GM12878 (cell line): ENCODE data around the gene REPS2. TPM values are rescaled to one million over a fixed set of nuclear protein-coding genes. Genes with fewer than 3 reads are reported as not detected.

Source experiments
- ATAC-seq: fragments of 200-7000 bp; cut with Tn5 transposase; 3 replicates; pipeline ENCODE4 v1.9.1; 2020; ENCODE audit warnings: mild to moderate bottlenecking, moderate library complexity
- BruUV-seq: library from RNA; stranded (reverse); fragments of 400-500 nt; replicated peaks from 2 replicates; lab custom pipeline; 2021; lab: Mats Ljungman, UMichigan
- CTCF ChIA-PET: fragments of 300-600 bp; sonication (Branson Sonifier 250); formaldehyde crosslinking; extraction: SDS; loops from one replicate; lab custom pipeline; 2021; ENCODE audit warnings: inconsistent platforms; lab: Yijun Ruan, JAX
- POLR2A ChIA-PET: fragments of 350-600 bp; formaldehyde crosslinking; extraction: SDS; loops from one replicate; lab custom pipeline; 2021; ENCODE audit warnings: inconsistent platforms; lab: Charles Lee
- RAD21 ChIA-PET: fragments of 300-600 bp; sonication (Branson Sonifier 250); formaldehyde crosslinking; loops from one replicate; lab custom pipeline; 2023; ENCODE audit warnings: antibody characterized with exemption; ENCODE audit not compliant: unreplicated experiment; lab: Charles Lee
- SMC1A ChIA-PET: fragments of 300-600 bp; sonication (Branson Sonifier 250); formaldehyde crosslinking; loops from one replicate; lab custom pipeline; 2023; ENCODE audit not compliant: unreplicated experiment, uncharacterized antibody; lab: Charles Lee
- DNase-seq: peaks from one replicate; pipeline ENCODE4 v3.0.0-alpha.2; 2011; ENCODE audit warnings: low read depth, low spot score
- FAIRE-seq: peaks from 3 replicates; lab custom pipeline; 2011; peaks lifted over from hg19 to GRCh38; lab: Jason Lieb, UNC
- H2AFZ ChIP-seq: 2 replicates; pipeline ENCODE4 v1.6.0; 2011; ENCODE audit warnings: low read depth, low read length, control low read depth; ENCODE audit not compliant: control insufficient read depth
- H3K27ac ChIP-seq: 2 replicates; pipeline ENCODE4 v1.5.1; 2011; ENCODE audit warnings: control low read depth; ENCODE audit not compliant: control insufficient read depth, insufficient read depth
- H3K27me3 ChIP-seq, 2 experiments: replicated peaks in 1 of 2; 2 replicates each; pipeline versions ENCODE4 v1.6.0 to v1.6.1; 2011; ENCODE audit warnings: low read length in 1 of 2; ENCODE audit not compliant: control insufficient read depth in 2 of 2, insufficient read depth in 2 of 2
- H3K36me3 ChIP-seq, 2 experiments: 2 replicates each; pipeline ENCODE4 v1.5.1; 2011; ENCODE audit warnings: low read length in 1 of 2; ENCODE audit not compliant: control insufficient read depth in 2 of 2, insufficient read depth in 2 of 2
- H3K4me1 ChIP-seq: 2 replicates; pipeline ENCODE4 v1.6.1; 2011; ENCODE audit warnings: mild to moderate bottlenecking, low read length, moderate library complexity, mixed read lengths; ENCODE audit not compliant: control insufficient read depth, insufficient read depth
- H3K4me2 ChIP-seq: 2 replicates; pipeline ENCODE4 v1.6.0; 2011; ENCODE audit warnings: control low read depth; ENCODE audit not compliant: control insufficient read depth, insufficient read depth
- H3K4me3 ChIP-seq: fragments of 200-600 bp; sonication (generic); 2 replicates; pipeline ENCODE4 v1.5.1; 2016
- H3K79me2 ChIP-seq: 2 replicates; pipeline ENCODE4 v1.6.0; 2011; ENCODE audit warnings: low read length; ENCODE audit not compliant: control insufficient read depth, insufficient read depth
- H3K9ac ChIP-seq: 2 replicates; pipeline ENCODE4 v1.8.0; 2011; ENCODE audit warnings: low read length, control low read depth, mixed read lengths; ENCODE audit not compliant: control insufficient read depth, insufficient read depth
- H3K9me3 ChIP-seq: replicated peaks from 3 replicates; pipeline ENCODE4 v1.5.1; 2011; ENCODE audit warnings: mild to moderate bottlenecking, low read length; ENCODE audit not compliant: control insufficient read depth, insufficient read depth
- H4K20me1 ChIP-seq: 2 replicates; pipeline ENCODE4 v1.6.0; 2011; ENCODE audit not compliant: control insufficient read depth, insufficient read depth
- BRCA1 ChIP-seq: IDR thresholded peaks from 2 replicates; pipeline ENCODE4 v1.6.1; 2011; ENCODE audit warnings: low read depth, low read length, improper control_type of control experiment
- CBX3 ChIP-seq: fragments of 200-600 bp; sonication (generic); IDR thresholded peaks from 2 replicates; pipeline ENCODE4 v1.6.1; 2016; ENCODE audit warnings: low read depth, borderline replicate concordance
- CHD2 ChIP-seq: IDR thresholded peaks from 2 replicates; pipeline ENCODE4 v1.6.1; 2011; ENCODE audit warnings: low read depth, low read length, improper control_type of control experiment, borderline replicate concordance
- CREB1 ChIP-seq: IDR thresholded peaks from 2 replicates; pipeline ENCODE4 v1.6.1; 2012; ENCODE audit warnings: low read depth, mild to moderate bottlenecking, inconsistent platforms
- ESRRA ChIP-seq: IDR thresholded peaks from 2 replicates; pipeline ENCODE4 v1.6.1; 2012; ENCODE audit warnings: mild to moderate bottlenecking, low read length, improper control_type of control experiment
- ETV6 ChIP-seq, 2 experiments: fragments of 450-650 bp in 1 of 2; IDR thresholded peaks in 1 of 2; conservative IDR thresholded peaks in 1 of 2; 2 replicates each; pipeline ENCODE4 v1.6.1; 2014; ENCODE audit warnings: antibody characterized with exemption in 1 of 2, borderline replicate concordance in 1 of 2, low read depth in 1 of 2, mild to moderate bottlenecking in 1 of 2, moderate library complexity in 1 of 2
- FOS ChIP-seq: IDR thresholded peaks from 3 replicates; pipeline ENCODE4 v1.6.1; 2011; ENCODE audit warnings: borderline replicate concordance; ENCODE audit not compliant: insufficient read length; ENCODE audit errors: extremely low read depth
- HCFC1 ChIP-seq: fragments of 150-350 bp; IDR thresholded peaks from 2 replicates; pipeline ENCODE4 v1.6.1; 2014; ENCODE audit warnings: low read length
- IRF4 ChIP-seq: IDR thresholded peaks from 2 replicates; pipeline ENCODE4 v1.6.1; 2011; ENCODE audit warnings: low read depth, low read length
- JUNB ChIP-seq: IDR thresholded peaks from 2 replicates; pipeline ENCODE4 v1.6.1; 2016; ENCODE audit warnings: antibody characterized with exemption, mild to moderate bottlenecking
- NFXL1 ChIP-seq: fragments of 450-650 bp; IDR thresholded peaks from 2 replicates; pipeline ENCODE4 v1.6.1; 2017; ENCODE audit warnings: antibody characterized with exemption, mild to moderate bottlenecking, borderline replicate concordance
- NKRF ChIP-seq: fragments of 450-650 bp; conservative IDR thresholded peaks from 2 replicates; pipeline ENCODE4 v1.6.1; 2017; ENCODE audit warnings: mild to moderate bottlenecking, moderate library complexity
- NR2F1 ChIP-seq: fragments of 450-650 bp; conservative IDR thresholded peaks from 2 replicates; pipeline ENCODE4 v1.6.1; 2017; ENCODE audit warnings: mild to moderate bottlenecking
- RUNX3 ChIP-seq: IDR thresholded peaks from 2 replicates; pipeline ENCODE4 v1.6.1; 2012; ENCODE audit warnings: low read length, inconsistent platforms
- SP1 ChIP-seq: IDR thresholded peaks from one replicate; pipeline ENCODE4 v1.6.1; 2011; ENCODE audit warnings: low read depth, low read length
- SRF ChIP-seq, 2 experiments: IDR thresholded peaks; 2 replicates each; pipeline ENCODE4 v1.6.1; 2011; ENCODE audit warnings: low read depth in 2 of 2, low read length in 2 of 2, mild to moderate bottlenecking in 1 of 2, moderate library complexity in 1 of 2
- STAT1 ChIP-seq: fragments of 450-650 bp; conservative IDR thresholded peaks from 2 replicates; pipeline ENCODE4 v1.6.1; 2014; ENCODE audit warnings: antibody characterized with exemption, mild to moderate bottlenecking
- SUZ12 ChIP-seq: fragments of 200-600 bp; sonication (generic); IDR thresholded peaks from one replicate; pipeline ENCODE4 v1.6.1; 2018; ENCODE audit warnings: antibody characterized with exemption, mild to moderate bottlenecking; ENCODE audit not compliant: unreplicated experiment
- TCF12 ChIP-seq: IDR thresholded peaks from 2 replicates; pipeline ENCODE4 v1.6.1; 2011; ENCODE audit warnings: low read depth, mild to moderate bottlenecking, low read length
- ZZZ3 ChIP-seq: IDR thresholded peaks from 2 replicates; pipeline ENCODE4 v1.6.1; 2011; ENCODE audit warnings: low read depth; ENCODE audit not compliant: control insufficient read depth, insufficient read length
- in situ Hi-C: fragments of 300-500 bp; cut with MboI; formaldehyde crosslinking; loops from 9 replicates; pipeline ENCODE4 v1.14.3; 2018; ENCODE audit warnings: mixed read lengths
- intact Hi-C: fragments of 100-400 bp; cut with micrococcal nuclease; formaldehyde crosslinking; loops from one replicate; pipeline ENCODE4 v1.14.2; 2022; ENCODE audit not compliant: unreplicated experiment
- polyA plus RNA-seq, 11 experiments: library from polyadenylated mRNA; depleted of rRNA in 4 of 11; unstranded in 6 of 11; stranded (reverse) in 5 of 11; fragments of >200 nt; fragmentation: Nextera tagmentation in 4 of 11; fragmentation: Illumina TruSeq in 1 of 11; extraction: Ambion mirVana in 4 of 11; extraction: Trizol in 1 of 11; gene quantifications; 1 replicate in 1 of 11; 2 replicates in 10 of 11; pipeline versions ENCODE4 v1.2.1 to v1.2.3, GENCODE V29; 2011 to 2016; ENCODE audit warnings: inconsistent platforms in 2 of 11, missing spikeins in 2 of 11, low read depth in 1 of 11
- total RNA-seq, 4 experiments: library from RNA; depleted of rRNA in 3 of 4; stranded (reverse); fragments of >200 nt in 3 of 4; fragmentation: Illumina TruSeq in 1 of 4; extraction: Trizol in 1 of 4; gene quantifications; 2 replicates each; pipeline versions ENCODE4 v1.2.1 to v1.2.3, GENCODE V29; 2013 to 2021

The REPS2 gene
- total and polyA plus RNA-seq, 10 of the 15 experiments (the other 5 are each of a cell fraction or from before 2014, with no cell fraction given): 2.1 to 6.8 (median 3.9) TPM

- Histone ChIP-seq H3K9ac (no peak overlapping the region), H2AFZ (no peak overlapping the region), H3K79me2 (no peaks in the 10 kb centered on the region), H3K9me3 (no peaks in the 10 kb centered on the region), H3K36me3 (no peaks in the 10 kb centered on the region), H3K4me1 (no peaks in the 10 kb centered on the region), H3K4me3 (no peak overlapping the region), H3K27me3 (peaks cover 0 to 2% of the 10 kb centered on the region in 2 experiments; a peak in 1 of 4 replicates), H4K20me1 (no peaks in the 10 kb centered on the region), H3K27ac (no peak overlapping the region), H3K4me2 (no peak overlapping the region)
- BruUV-seq: no TSS peak
- TF ChIP-seq IRF4: no peak
- TF ChIP-seq NFXL1: no peak
- TF ChIP-seq STAT1: no peak
- TF ChIP-seq RUNX3: no peak
- TF ChIP-seq ESRRA: no peak
- no peak for TF ChIP-seq ETV6 (conservative IDR thresholded peaks at IDR 0.05 in 1 of 2, IDR thresholded peaks at IDR 0.05 in 1 of 2; ENCODE audit: borderline replicate concordance in 1 of 2, low read depth in 1 of 2)
- no peak for TF ChIP-seq SUZ12
- no peak for TF ChIP-seq CREB1
- no peak for TF ChIP-seq CHD2
- no peak for TF ChIP-seq ZZZ3
- no peak for TF ChIP-seq NKRF
- TF ChIP-seq TCF12: no peak
- no peak for TF ChIP-seq JUNB
- TF ChIP-seq HCFC1: no peak
- no peak for TF ChIP-seq SRF (IDR thresholded peaks at IDR 0.05; ENCODE audit: low read depth in 2 of 2, low read length in 2 of 2)
- no peak for TF ChIP-seq FOS
- TF ChIP-seq SP1: no peak
- no peak for TF ChIP-seq NR2F1
- TF ChIP-seq CBX3: no peak
- TF ChIP-seq BRCA1: no peak
- RAD21 ChIA-PET: interaction anchor here (1.0 to 3.0 kb wide), 3 partner anchors 17 to 159 kb away, joined by 3 to 16 read pairs (median 3); no protein-coding TSS in a partner anchor
- DNase-seq (no peak), ATAC-seq (no peak), FAIRE-seq (no peak)
- CTCF ChIA-PET: interaction anchor here (0.5 to 5.1 kb wide), 10 partner anchors 10 to 159 kb away, joined by 3 to 31 read pairs (median 4); no protein-coding TSS in a partner anchor
- intact Hi-C loops (no loop called here), in situ Hi-C loops (loop anchor here (5.0 kb wide), 1 partner anchor 150 kb away; no protein-coding TSS in a partner anchor)
- POLR2A ChIA-PET: interaction anchor here (0.8 kb wide), 1 partner anchor 162 kb away, joined by 5 read pairs; no protein-coding TSS in a partner anchor
- SMC1A ChIA-PET: interaction anchor here (0.8 to 2.3 kb wide), 10 partner anchors 9 to 216 kb away, joined by 3 to 8 read pairs (median 4); no protein-coding TSS in a partner anchor
Observed at GRCh38 chrX:17042037-17042436, 95.6 kb downstream of the REPS2 start.
